A673 (cell line): ENCODE results near the gene EPHB3. TPM values are rescaled to one million over a fixed set of nuclear protein-coding genes. Genes with fewer than 3 reads are reported as not detected.

Experiments
- BruUV-seq: library from RNA; stranded (reverse); fragments of 400-500 nt; replicated peaks from 2 replicates; lab custom pipeline; 2021; lab: Mats Ljungman, UMichigan
- CTCF ChIA-PET: fragments of 300-600 bp; sonication (Branson Sonifier 250); formaldehyde crosslinking; loops from one replicate; lab custom pipeline; 2022; ENCODE audit warnings: antibody characterized with exemption; lab: Charles Lee
- POLR2A ChIA-PET: fragments of 300-600 bp; sonication (Branson Sonifier 250); formaldehyde crosslinking; loops from one replicate; lab custom pipeline; 2022; ENCODE audit warnings: antibody characterized with exemption; ENCODE audit not compliant: low non-redundant PET; lab: Charles Lee
- DNase-seq: peaks from one replicate; pipeline ENCODE4 v3.0.0-alpha.2; 2015; ENCODE audit warnings: low spot score
- H3K27ac ChIP-seq: fragments of 200-600 bp; sonication (generic); 2 replicates; pipeline ENCODE4 v1.5.1; 2016; ENCODE audit warnings: mixed run types, low read depth, mild to moderate bottlenecking, mixed read lengths, antibody characterized with exemption, low read length; ENCODE audit not compliant: poor library complexity, severe bottlenecking
- H3K27me3 ChIP-seq: fragments of 200-600 bp; sonication (generic); replicated peaks from 2 replicates; pipeline ENCODE4 v1.6.1; 2017; ENCODE audit warnings: mixed run types, low read depth, mild to moderate bottlenecking, mixed read lengths, antibody characterized with exemption, low read length; ENCODE audit not compliant: insufficient read depth, poor library complexity
- H3K36me3 ChIP-seq: fragments of 200-600 bp; sonication (generic); 2 replicates; pipeline ENCODE4 v1.6.1; 2016; ENCODE audit warnings: mixed run types, mild to moderate bottlenecking, mixed read lengths, antibody characterized with exemption, low read length; ENCODE audit not compliant: insufficient read depth, poor library complexity, severe bottlenecking
- H3K4me1 ChIP-seq: fragments of 200-600 bp; sonication (generic); 2 replicates; pipeline ENCODE4 v1.6.1; 2017; ENCODE audit warnings: mixed run types, mild to moderate bottlenecking, mixed read lengths, antibody characterized with exemption, low read length; ENCODE audit not compliant: insufficient read depth, poor library complexity, severe bottlenecking
- H3K4me3 ChIP-seq: fragments of 200-600 bp; sonication (generic); 2 replicates; pipeline ENCODE4 v1.5.1; 2016; ENCODE audit warnings: low read depth, mixed run types, mild to moderate bottlenecking, mixed read lengths, low read length; ENCODE audit not compliant: poor library complexity, severe bottlenecking
- H3K9me3 ChIP-seq: fragments of 200-600 bp; sonication (generic); 2 replicates; pipeline ENCODE4 v1.6.1; 2016; ENCODE audit warnings: mixed run types, low read depth, mild to moderate bottlenecking, mixed read lengths, antibody characterized with exemption, low read length; ENCODE audit not compliant: poor library complexity, severe bottlenecking
- EZH2 ChIP-seq: fragments of 200-600 bp; sonication (generic); IDR thresholded peaks from 2 replicates; pipeline ENCODE4 v1.6.1; 2017; ENCODE audit warnings: borderline replicate concordance, low read depth, mild to moderate bottlenecking, mixed read lengths, antibody characterized with exemption, low read length; ENCODE audit not compliant: poor library complexity, severe bottlenecking
- intact Hi-C: fragments of 100-400 bp; cut with micrococcal nuclease; formaldehyde crosslinking; loops from one replicate; pipeline ENCODE4 v1.10.0; 2022; ENCODE audit not compliant: unreplicated experiment
- total RNA-seq: library from RNA; stranded (reverse); gene quantifications from 2 replicates; pipeline ENCODE4 v1.2.3, GENCODE V29; 2021
- TF ChIP-seq, protein P1 (sequence below): fragments of 300-800, 200-600 bp; sonication (generic); conservative IDR thresholded peaks from 2 replicates; pipeline ENCODE4 v1.5.1; 2017; ENCODE audit warnings: low read depth, mild to moderate bottlenecking, antibody characterized with exemption, low read length, moderate library complexity, mixed read lengths

Gene EPHB3
- total RNA-seq, 1 experiment from 2014 or later: 15.6 TPM

DNA sequence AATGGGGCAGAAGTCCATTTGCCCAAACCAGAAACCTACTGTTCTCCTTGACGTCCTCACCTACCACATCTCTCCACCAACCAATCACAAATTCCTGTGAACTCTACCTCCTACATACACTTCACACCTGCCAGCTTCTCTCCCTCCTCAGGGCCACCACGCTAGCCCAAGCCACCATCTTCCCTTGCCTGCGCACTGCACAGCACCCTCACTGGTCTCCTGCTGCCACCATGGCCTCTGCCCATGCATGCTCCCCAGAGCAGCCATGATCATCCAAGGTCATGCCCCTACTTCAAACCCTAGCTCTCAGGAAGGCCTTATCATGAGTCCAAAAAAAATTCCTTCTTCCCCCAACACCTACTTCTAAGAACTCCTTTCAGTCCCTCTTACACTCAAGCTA, 1.1 kb upstream of the EPHB3 start:
- ChIA-PET POLR2A (interaction anchor here (0.6 to 1.0 kb wide), 2 partner anchors 217 to 225 kb away, joined by 3 to 5 read pairs; no protein-coding TSS in a partner anchor), CTCF (interaction anchor here (0.8 to 1.8 kb wide), 22 partner anchors 8 to 748 kb away, joined by 3 to 20 read pairs (median 4); no protein-coding TSS in a partner anchor)
- Histone ChIP-seq H3K27me3 (no peaks in the 10 kb centered on the region), H3K27ac (no peak overlapping the region), H3K36me3 (no peaks in the 10 kb centered on the region), H3K9me3 (no peaks in the 10 kb centered on the region), H3K4me3 (peak overlapping the region; percentile 77), H3K4me1 (peaks cover 11% of the 10 kb centered on the region)
- intact Hi-C loops: no loop called here
- BruUV-seq: no TSS peak
- DNase-seq: no peak
- no peak for TF ChIP-seq EZH2
- TF ChIP-seq, protein P1, sequence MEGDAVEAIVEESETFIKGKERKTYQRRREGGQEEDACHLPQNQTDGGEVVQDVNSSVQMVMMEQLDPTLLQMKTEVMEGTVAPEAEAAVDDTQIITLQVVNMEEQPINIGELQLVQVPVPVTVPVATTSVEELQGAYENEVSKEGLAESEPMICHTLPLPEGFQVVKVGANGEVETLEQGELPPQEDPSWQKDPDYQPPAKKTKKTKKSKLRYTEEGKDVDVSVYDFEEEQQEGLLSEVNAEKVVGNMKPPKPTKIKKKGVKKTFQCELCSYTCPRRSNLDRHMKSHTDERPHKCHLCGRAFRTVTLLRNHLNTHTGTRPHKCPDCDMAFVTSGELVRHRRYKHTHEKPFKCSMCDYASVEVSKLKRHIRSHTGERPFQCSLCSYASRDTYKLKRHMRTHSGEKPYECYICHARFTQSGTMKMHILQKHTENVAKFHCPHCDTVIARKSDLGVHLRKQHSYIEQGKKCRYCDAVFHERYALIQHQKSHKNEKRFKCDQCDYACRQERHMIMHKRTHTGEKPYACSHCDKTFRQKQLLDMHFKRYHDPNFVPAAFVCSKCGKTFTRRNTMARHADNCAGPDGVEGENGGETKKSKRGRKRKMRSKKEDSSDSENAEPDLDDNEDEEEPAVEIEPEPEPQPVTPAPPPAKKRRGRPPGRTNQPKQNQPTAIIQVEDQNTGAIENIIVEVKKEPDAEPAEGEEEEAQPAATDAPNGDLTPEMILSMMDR: no peak

DNA sequence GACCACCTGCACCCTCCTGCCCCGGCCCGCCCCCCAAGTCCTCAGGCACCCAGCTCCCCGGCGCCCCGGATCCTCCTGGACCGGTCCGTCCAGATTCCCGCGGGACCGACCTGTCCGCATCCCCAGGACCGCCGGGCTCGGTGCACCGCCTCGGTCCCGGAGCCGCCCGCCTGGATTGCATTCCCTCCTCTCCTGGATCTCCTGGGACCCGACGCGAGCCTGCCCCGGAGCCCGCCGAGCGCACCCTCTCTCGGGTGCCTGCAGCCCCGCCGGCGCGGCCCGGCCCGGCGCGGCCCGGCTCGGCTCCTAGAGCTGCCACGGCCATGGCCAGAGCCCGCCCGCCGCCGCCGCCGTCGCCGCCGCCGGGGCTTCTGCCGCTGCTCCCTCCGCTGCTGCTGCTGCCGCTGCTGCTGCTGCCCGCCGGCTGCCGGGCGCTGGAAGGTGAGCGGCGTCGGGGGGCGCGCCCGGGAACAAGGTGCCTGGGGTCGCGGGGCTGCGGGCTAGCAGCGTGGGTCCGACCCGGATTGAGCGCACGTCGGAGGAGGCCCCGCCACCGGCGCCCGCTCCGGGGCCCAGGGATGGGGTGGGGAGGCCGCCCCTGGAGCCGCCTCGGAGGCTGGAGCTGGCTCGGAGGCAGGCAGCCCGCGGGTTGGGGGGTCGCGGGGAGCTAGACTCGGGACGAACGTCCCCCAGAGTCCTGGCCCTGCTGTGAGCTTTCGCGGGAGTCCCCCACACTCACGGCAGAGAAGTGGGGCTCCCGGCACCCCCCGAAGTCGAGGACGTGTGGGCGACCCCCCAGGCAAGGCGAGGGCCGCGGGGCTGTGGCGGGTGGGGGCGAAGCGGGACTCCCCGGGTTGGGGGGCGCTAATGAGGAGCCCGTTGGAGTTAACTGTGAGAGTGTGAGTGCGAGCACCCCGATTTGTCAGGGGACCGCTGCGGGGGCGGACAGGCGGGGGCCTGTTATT, 610 bp downstream of the EPHB3 start:
- intact Hi-C loops: loop anchor here (1.0 kb wide), 3 partner anchors 165 to 241 kb away; no protein-coding TSS in a partner anchor
- Histone ChIP-seq H3K36me3 (no peaks in the 10 kb centered on the region), H3K27me3 (no peaks in the 10 kb centered on the region), H3K9me3 (no peaks in the 10 kb centered on the region), H3K4me1 (peaks cover 18% of the 10 kb centered on the region), H3K27ac (peak overlapping the region; percentile 8), H3K4me3 (peak overlapping the region; percentile 77)
- ChIA-PET POLR2A (no interaction called here), CTCF (interaction anchor here (0.6 to 1.8 kb wide), 16 partner anchors 16 to 791 kb away, joined by 3 to 20 read pairs (median 5); no protein-coding TSS in a partner anchor)
- TF ChIP-seq EZH2: no peak
- TF ChIP-seq, protein P1: no peak
- BruUV-seq: no TSS peak
- DNase-seq: peak; percentile 34

GRCh38 chr3:184562878-184563560, 1.4 kb downstream of the EPHB3 start:
- intact Hi-C loops: no loop called here
- CTCF ChIA-PET: interaction anchor here (0.6 to 0.8 kb wide), 2 partner anchors 164 to 258 kb away, joined by 3 to 4 read pairs; no protein-coding TSS in a partner anchor
- Histone ChIP-seq H3K36me3 (no peaks in the 10 kb centered on the region), H3K27me3 (no peaks in the 10 kb centered on the region), H3K4me1 (peaks cover 25% of the 10 kb centered on the region), H3K9me3 (no peaks in the 10 kb centered on the region), H3K27ac (peak overlapping the region; percentile 8), H3K4me3 (peak overlapping the region; percentile 77)
- TF ChIP-seq, protein P1: no peak
- no peak for TF ChIP-seq EZH2
- no TSS peak for BruUV-seq
- POLR2A ChIA-PET: no interaction called here
- no peak for DNase-seq
